ENCODE data around the gene NDUFA9.

NDUFA9 gene

GRCh38 chr12:4648501-4649357 is at the start of gene NDUFA9, which contains the start of gene AKAP3:
TSS of gene NDUFA9 (plus strand) at chr12:4649114. CDS start at chr12:4649127, 13 bp downstream.
TSS of gene AKAP3 (minus strand) at chr12:4649051. CDS start at chr12:4638196, 10,855 bp downstream.
- peak; percentile 91 for DNase-seq

GRCh38 chr12:4603421-4603820 is 45.5 kb upstream of the NDUFA9 start:
- no peak for DNase-seq

GRCh38 chr12:4603946-4604345 is 45.0 kb upstream of the NDUFA9 start:
- no peak for DNase-seq

GRCh38 chr12:4604684-4605193 is 44.2 kb upstream of the NDUFA9 start:
- DNase-seq, result peak; percentile 91

- no peak for DNase-seq
These were observed 41.9 kb upstream of the NDUFA9 start for GRCh38 chr12:4607056-4607455.

- no peak for DNase-seq
These were observed 39.8 kb upstream of the NDUFA9 start for GRCh38 chr12:4609071-4609470.

- no peak for DNase-seq
These were observed 38.4 kb upstream of the NDUFA9 start for GRCh38 chr12:4610481-4610880.

GRCh38 chr12:4615667-4616066 is 33.2 kb upstream of the NDUFA9 start:
- no peak for DNase-seq

GRCh38 chr12:4621511-4621910 is 27.4 kb upstream of the NDUFA9 start:
- no peak for DNase-seq

- DNase-seq, result no peak
These were observed 22.4 kb upstream of the NDUFA9 start for GRCh38 chr12:4626543-4626942.

GRCh38 chr12:4628406-4628805 is 20.5 kb upstream of the NDUFA9 start:
- no peak for DNase-seq

- no peak for DNase-seq
These were observed 18.7 kb upstream of the NDUFA9 start for GRCh38 chr12:4630262-4630661.

GRCh38 chr12:4643747-4644146 is 5.2 kb upstream of the NDUFA9 start:
- DNase-seq, result no peak

- DNase-seq, result no peak
These were observed 3.9 kb upstream of the NDUFA9 start for GRCh38 chr12:4645023-4645422.

GRCh38 chr12:4648104-4648500 is 812 bp upstream of the NDUFA9 start:
- DNase-seq, result no peak

- DNase-seq, result peak; percentile 6
These were observed 396 bp downstream of the NDUFA9 start for GRCh38 chr12:4649358-4649661.

GRCh38 chr12:4653257-4653656 is 4.3 kb downstream of the NDUFA9 start:
- DNase-seq, result no peak

- DNase-seq, result no peak
These were observed 4.8 kb downstream of the NDUFA9 start for GRCh38 chr12:4653691-4654090.

GRCh38 chr12:4663971-4664505 is 15.1 kb downstream of the NDUFA9 start:
- DNase-seq, result peak; percentile 30

GRCh38 chr12:4665236-4665635 is 16.3 kb downstream of the NDUFA9 start:
- DNase-seq, result no peak

- DNase-seq, result no peak
These were observed 30.8 kb downstream of the NDUFA9 start for GRCh38 chr12:4679711-4680110.

GRCh38 chr12:4681732-4682131 is 32.8 kb downstream of the NDUFA9 start:
- no peak for DNase-seq

GRCh38 chr12:4685317-4685716 is 36.4 kb downstream of the NDUFA9 start:
- no peak for DNase-seq

- DNase-seq, result no peak
These were observed 41.8 kb downstream of the NDUFA9 start for GRCh38 chr12:4690760-4691159.
